GM19372 (cell line): Measurements from ENCODE around the gene MKLN1.
"Not testable (repeated sequence)": the region's sequence is repeated elsewhere in the genome, so short reads cannot be mapped to it uniquely, and the experiment has no call there.

Source experiments
- ATAC-seq: cut with Tn5 transposase; IDR thresholded peaks from one replicate; pipeline ENCODE4 v1.9.1; 2021; ENCODE audit warnings: mild to moderate bottlenecking, low read depth, moderate library complexity; ENCODE audit not compliant: unreplicated experiment

MKLN1 gene

GRCh38 chr7:131327626-131328376 is at the start of gene MKLN1:
TSS of gene MKLN1 (plus strand) at chr7:131327876. CDS start at chr7:131327900, 24 bp downstream.
- peak; percentile 93 for ATAC-seq

- ATAC-seq: no peak
Observed at GRCh38 chr7:131279044-131279443, 48.6 kb upstream of the MKLN1 start.

- no peak for ATAC-seq
Observed at GRCh38 chr7:131281266-131282048, 46.2 kb upstream of the MKLN1 start.

GRCh38 chr7:131284702-131285419 is 42.8 kb upstream of the MKLN1 start:
- ATAC-seq: no peak

- ATAC-seq: no peak
Observed at GRCh38 chr7:131285556-131285955, 42.1 kb upstream of the MKLN1 start.

GRCh38 chr7:131288450-131288849 is 39.2 kb upstream of the MKLN1 start:
- no peak for ATAC-seq

GRCh38 chr7:131289051-131289450 is 38.6 kb upstream of the MKLN1 start:
- ATAC-seq: no peak

GRCh38 chr7:131292141-131292905 is 35.4 kb upstream of the MKLN1 start:
- no peak for ATAC-seq

GRCh38 chr7:131293018-131293417 is 34.7 kb upstream of the MKLN1 start:
- no peak for ATAC-seq

GRCh38 chr7:131294553-131294952 is 33.1 kb upstream of the MKLN1 start:
- ATAC-seq: no peak

- no peak for ATAC-seq
Observed at GRCh38 chr7:131298608-131298992, 29.1 kb upstream of the MKLN1 start.

GRCh38 chr7:131299074-131299473 is 28.6 kb upstream of the MKLN1 start:
- ATAC-seq: no peak

- no peak for ATAC-seq
Observed at GRCh38 chr7:131300078-131300477, 27.6 kb upstream of the MKLN1 start.

GRCh38 chr7:131300572-131301466 is 26.9 kb upstream of the MKLN1 start:
- ATAC-seq: no peak

- no peak for ATAC-seq
Observed at GRCh38 chr7:131302446-131302845, 25.2 kb upstream of the MKLN1 start.

- ATAC-seq: no peak
Observed at GRCh38 chr7:131302876-131303707, 24.6 kb upstream of the MKLN1 start.

- ATAC-seq: no peak
Observed at GRCh38 chr7:131305152-131305551, 22.5 kb upstream of the MKLN1 start.

GRCh38 chr7:131306041-131306440 is 21.6 kb upstream of the MKLN1 start:
- ATAC-seq: not testable (repeated sequence)

- no peak for ATAC-seq
Observed at GRCh38 chr7:131306777-131307176, 20.9 kb upstream of the MKLN1 start.
